ENCODE measurements around the gene COG8.
A peak's percentile ranks its signal among the peaks of the same experiment; 100 is the strongest.
"Not testable (repeated sequence)": the region's sequence is repeated elsewhere in the genome, so short reads cannot be mapped to it uniquely, and the experiment has no call there.

COG8 gene

GRCh38 chr16:69319381-69319780 lies 20.0 kb downstream of the COG8 start:
- no peak for DNase-seq (ENCODE audit: low read depth)

GRCh38 chr16:69318911-69319289 lies 20.5 kb downstream of the COG8 start:
- DNase-seq (ENCODE audit: low read depth) = no peak

DNA sequence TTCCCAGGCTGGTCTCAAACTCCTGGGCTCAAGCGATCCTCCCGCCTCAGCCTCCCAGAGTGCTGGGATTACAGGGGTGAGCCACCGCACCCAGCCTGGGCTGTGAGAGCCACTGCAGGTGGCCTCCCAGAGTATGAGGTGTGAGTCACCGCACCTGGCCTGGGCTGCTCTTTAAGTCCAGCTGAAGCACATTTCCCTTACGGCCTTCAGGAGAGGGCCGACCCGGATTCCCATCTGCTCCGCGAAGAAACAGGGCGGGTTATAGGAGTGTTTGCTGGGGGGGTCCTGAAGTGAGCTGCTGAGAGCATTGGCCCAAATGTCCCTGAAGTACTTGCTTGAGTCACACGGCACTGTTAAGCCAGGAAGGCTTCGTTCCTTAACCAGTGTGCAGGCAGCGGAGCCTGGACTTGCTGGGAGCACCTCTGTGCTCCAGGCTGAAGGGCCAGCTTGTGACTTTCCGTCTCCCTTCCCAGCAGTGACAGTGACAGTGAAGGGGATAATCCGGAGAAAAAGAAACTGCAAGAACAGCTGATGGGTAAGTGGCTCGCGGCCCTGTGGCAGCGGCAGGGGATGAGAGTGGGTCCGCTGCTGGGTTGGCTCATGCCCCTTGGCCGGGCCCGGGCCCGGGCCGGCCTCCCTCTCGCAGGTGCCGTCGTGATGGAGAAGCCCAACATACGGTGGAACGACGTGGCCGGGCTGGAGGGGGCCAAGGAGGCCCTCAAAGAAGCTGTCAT lies 21.0 kb downstream of the COG8 start:
- DNase-seq (ENCODE audit: low read depth) = no peak

DNA sequence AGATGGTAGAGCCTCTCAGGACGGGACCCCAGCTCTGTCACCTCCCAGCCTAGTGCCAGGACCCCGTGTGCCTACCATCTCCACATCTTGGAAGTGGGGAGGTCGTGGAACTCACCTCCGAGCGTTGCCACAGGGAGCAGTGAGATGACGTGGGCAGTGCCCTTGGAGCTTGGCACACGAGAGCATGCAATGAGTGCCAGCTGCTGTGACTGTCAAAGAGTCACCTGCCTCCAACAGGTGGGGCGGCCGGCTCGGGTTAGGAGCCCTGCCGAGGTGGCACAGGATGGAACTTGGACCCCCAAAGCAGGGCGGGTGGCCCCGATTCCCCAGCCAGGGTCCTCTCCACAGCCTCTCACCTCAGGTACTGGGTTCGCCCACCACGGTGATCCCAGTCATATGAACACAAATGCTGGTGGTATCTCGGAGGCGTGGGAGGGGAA lies 22.7 kb downstream of the COG8 start:
- DNase-seq (ENCODE audit: low read depth) = no peak

GRCh38 chr16:69315486-69316311 lies 23.7 kb downstream of the COG8 start:
- no peak for DNase-seq (ENCODE audit: low read depth)

DNA sequence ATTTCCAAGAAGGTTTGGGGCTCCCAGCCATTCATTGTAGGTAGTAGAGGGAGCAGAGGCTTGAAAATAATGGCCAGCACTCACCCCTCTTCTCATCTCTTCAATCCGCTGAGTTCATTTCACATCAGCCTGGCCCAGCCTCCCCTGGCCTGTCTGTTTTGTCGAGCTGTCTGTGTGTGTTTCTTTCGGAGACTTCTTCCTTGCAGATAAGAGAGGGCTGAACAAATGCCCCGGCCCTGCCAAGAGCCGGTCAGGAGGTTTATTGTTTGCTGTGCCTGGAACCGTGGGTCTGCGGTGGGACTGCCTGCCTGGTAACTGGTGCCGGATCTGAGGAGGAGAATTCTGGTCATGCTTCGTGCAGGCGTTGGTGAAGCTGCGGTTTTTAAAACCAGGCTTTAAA lies 24.8 kb downstream of the COG8 start:
- DNase-seq (ENCODE audit: low read depth) = no peak

GRCh38 chr16:69313469-69313868 lies 25.9 kb downstream of the COG8 start:
- no peak for DNase-seq (ENCODE audit: low read depth)

- DNase-seq (ENCODE audit: low read depth) = peak; percentile 46
These were observed 27.6 kb downstream of the COG8 start for GRCh38 chr16:69311533-69312387.

DNA sequence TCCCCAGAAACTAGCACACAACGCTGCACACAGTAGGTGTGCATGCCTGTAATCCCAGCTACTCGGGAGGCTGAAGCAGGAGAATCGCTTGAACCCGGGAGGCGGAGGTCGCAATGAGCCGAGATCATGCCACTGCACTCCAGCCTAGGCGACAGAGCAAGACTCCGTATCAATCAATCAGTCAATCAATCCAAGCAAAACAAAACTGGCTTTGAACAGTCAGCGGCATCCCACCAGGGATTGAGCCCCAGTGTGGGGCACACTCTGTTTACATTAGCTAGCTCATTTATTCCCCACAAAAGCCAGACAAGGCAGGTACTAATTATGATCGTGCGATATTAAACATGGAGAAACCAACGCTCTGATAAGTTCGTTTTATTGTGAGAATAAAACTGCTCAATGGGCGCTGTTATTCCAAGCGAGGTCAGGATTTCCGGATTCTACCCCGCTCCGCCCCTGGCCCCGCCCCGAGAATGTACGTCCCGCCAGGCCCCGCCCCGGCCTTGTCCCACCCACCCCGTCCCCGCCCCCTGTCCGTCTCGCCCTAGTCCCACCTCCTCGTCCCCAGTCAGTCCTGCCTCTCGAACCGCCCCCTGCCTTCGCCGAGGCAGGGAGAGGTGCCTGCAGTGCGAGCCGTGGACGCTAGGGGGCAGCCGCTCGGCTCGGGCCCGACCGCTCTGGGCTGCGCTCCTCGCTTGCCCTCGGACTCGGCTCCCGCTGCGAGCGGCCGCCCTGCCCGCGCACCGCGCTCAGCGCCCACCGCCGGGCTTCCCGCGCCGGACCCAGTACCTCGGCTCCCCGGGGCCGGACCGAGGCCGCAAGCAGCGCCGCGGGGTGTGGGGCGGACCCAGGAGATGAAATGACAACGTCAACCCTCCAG lies 28.5 kb downstream of the COG8 start, which contains the start of gene VPS4A:
Gene VPS4A, plus strand, starts transcription at position 698 of the 880 bp plus-strand sequence. Its CDS starts 162 bp downstream, at position 860.
- peak; percentile 98 for DNase-seq (ENCODE audit: low read depth)

- DNase-seq (ENCODE audit: low read depth) = no peak
These were observed 30.0 kb downstream of the COG8 start for GRCh38 chr16:69309316-69309715.

DNA sequence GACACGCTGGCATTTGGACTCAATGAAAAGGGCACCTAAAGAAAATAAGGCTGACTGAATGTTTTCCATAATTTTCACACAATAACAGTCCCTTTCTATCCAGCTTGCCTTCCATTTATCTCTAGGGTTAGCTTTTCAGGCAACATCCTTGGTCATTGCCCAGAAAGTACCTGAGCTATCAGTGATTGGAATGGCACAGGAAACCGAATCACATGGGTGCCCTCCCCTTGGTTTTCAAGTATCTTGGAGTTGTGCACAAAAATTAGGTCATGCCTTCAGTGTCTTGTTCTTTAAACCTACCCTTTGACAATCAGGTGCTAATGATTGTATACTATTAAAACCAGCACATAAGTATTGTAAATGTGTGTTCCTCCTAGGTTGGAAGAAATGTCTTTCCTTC lies 31.5 kb downstream of the COG8 start:
- DNase-seq (ENCODE audit: low read depth) = no peak

DNA sequence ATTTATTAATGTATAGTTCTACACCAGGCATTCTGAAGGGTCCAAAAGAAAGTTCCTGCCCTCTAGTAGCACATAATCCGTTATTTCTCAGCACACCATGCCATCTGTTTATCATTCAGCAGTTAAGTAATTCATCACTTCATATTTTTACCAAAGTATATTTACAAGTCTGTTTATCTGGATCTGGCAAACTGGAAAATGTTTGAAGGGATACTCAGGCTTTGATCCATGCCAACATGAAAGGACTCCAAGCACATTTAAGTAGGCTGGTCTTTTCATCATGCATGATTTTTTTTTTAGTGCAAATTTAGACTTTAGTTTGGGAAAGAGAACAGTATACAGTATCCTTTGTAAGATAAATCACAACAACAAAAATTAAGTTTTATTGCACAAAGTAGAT lies 32.3 kb downstream of the COG8 start:
- no peak for DNase-seq (ENCODE audit: low read depth)

GRCh38 chr16:69306031-69306430 lies 33.3 kb downstream of the COG8 start:
- DNase-seq (ENCODE audit: low read depth) = no peak

- no peak for DNase-seq (ENCODE audit: low read depth)
These were observed 37.1 kb downstream of the COG8 start for GRCh38 chr16:69302301-69302700.

DNA sequence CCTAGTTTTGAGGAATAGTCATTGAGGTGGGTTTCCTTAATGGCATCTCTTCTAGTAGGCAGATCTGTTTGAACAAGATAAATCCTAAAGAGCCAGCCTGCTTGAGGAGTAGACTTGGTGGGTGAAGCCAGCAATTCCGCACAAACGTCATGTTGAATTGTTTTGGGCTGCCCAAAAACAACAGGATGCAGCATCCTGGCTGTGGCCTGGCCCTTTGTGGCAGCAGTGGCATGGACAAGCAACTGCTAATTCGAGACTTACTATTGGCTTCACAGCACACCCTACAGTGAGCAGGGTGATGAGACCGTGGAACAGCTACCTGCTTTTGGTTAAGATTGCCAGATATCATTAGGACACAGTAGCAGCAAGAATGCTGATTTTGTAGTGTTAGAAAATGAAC lies 37.5 kb downstream of the COG8 start:
- no peak for DNase-seq (ENCODE audit: low read depth)

DNA sequence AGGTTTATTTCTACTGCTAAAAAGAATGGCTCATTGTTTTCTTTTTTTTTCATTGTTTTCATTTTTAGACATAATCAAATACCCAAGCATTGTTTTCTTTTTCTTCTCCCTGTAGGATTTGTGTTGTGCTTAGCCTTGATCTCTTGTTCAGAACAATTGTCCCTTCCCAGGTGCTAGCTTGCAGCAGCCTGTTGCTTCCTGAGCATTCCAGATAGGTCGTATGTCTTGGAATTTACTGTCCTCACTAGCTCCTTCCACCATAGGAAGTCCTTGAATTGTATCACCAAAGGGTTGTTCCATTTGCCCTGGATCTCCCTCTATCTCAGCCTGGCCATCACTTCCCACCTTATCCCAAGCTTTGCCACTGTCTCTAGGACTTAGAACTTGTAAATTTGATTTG lies 38.2 kb downstream of the COG8 start:
- no peak for DNase-seq (ENCODE audit: low read depth)

DNA sequence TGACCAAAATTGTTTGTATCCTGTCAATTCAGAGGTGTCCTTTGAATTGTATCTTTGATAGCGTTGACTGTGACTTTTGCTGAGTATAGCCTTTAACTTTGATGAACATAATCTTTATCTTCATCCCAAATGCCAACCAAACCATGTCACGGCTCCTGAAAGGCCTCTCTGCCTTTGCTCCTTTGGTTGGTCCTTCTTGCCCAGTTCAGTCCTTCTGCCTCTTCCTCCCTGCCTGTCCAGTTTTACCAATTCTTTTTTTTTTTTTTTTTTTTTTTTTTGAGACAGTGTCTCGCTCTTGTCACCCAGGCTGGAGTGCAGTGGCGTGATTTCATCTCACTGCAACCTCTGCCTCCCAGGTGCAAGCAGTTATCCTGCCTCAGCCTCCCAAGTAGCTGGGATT lies 41.1 kb downstream of the COG8 start:
- no peak for DNase-seq (ENCODE audit: low read depth)

DNA sequence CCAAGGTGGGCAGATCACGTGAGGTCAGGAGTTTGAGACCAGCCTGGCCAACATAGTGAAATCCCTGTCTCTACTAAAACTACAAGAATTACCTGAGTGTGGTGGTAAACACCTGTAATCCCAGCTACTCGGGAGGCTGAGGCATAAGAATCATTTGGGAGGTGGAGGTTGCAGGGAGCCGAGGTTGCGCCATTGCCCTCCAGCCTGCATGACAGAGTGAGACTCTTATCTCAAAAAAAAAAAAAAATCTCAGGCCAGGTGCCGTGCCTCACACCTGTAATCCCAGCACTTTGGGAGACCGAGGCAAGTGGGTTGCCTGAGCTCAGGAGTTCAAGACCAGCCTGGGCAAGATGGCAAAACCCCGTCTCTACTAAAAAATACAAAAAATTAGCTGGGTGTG lies 42.6 kb downstream of the COG8 start:
- DNase-seq (ENCODE audit: low read depth) = not testable (repeated sequence)

DNA sequence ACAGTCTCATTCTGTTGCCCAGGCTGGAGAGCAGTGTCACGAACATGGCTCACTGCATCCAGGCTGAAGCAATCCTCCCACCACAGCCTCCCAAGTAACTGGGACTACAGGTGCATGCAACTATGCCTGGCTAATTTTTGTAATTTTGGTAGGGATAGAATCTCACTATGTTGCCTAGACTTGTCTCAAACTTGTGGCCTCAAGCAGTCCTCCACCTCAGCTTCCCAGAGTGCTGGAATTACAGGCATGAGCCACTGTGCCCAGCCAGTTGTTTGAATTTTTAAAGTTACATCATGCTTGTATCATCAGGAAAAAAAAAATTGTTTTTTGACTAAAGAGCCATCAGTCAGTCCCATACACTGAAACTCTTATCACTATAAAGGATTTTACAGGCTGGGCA lies 45.3 kb downstream of the COG8 start:
- no peak for DNase-seq (ENCODE audit: low read depth)

DNA sequence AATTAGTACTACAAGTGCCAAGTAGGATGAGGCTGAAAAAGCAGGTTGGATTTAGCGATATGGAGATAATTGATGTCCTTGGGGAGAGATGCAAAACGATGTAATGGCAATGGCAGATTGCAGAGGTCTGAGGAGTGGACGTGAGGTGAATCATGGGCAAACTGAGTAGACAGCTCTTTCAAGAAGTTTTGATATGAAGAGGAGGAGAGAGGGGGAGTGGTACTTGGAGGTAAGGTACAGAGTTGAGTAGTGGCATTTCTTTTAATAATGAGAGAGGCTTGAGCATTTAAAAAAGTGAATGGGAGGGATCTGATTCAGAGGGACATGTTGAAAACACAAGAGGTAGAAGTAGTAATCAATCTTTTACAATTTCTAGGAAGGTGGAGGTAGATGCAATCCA lies 46.0 kb downstream of the COG8 start:
- no peak for DNase-seq (ENCODE audit: low read depth)

- DNase-seq (ENCODE audit: low read depth) = not testable (repeated sequence)
These were observed 47.7 kb downstream of the COG8 start for GRCh38 chr16:69291657-69292056.

Measured in activated T-cell treated with anti-CD3 and anti-CD28 coated beads for 48 hours (primary cell).